ENCODE measurements around the gene SF3B2.
A peak's percentile ranks its signal among the peaks of the same experiment; 100 is the strongest.
"Not testable (repeated sequence)": the region's sequence is repeated elsewhere in the genome, so short reads cannot be mapped to it uniquely, and the experiment has no call there.

The SF3B2 gene

GRCh38 chr11:66111158-66111557 is 59.0 kb downstream of the SF3B2 start:
- TF ChIP-seq, protein P1, sequence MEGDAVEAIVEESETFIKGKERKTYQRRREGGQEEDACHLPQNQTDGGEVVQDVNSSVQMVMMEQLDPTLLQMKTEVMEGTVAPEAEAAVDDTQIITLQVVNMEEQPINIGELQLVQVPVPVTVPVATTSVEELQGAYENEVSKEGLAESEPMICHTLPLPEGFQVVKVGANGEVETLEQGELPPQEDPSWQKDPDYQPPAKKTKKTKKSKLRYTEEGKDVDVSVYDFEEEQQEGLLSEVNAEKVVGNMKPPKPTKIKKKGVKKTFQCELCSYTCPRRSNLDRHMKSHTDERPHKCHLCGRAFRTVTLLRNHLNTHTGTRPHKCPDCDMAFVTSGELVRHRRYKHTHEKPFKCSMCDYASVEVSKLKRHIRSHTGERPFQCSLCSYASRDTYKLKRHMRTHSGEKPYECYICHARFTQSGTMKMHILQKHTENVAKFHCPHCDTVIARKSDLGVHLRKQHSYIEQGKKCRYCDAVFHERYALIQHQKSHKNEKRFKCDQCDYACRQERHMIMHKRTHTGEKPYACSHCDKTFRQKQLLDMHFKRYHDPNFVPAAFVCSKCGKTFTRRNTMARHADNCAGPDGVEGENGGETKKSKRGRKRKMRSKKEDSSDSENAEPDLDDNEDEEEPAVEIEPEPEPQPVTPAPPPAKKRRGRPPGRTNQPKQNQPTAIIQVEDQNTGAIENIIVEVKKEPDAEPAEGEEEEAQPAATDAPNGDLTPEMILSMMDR (conservative IDR thresholded peaks at IDR 0.05; ENCODE audit: low read depth, low read length): no peak
- no peak for DNase-seq (ENCODE audit: low read depth)

GRCh38 chr11:66112041-66112491 is 59.9 kb downstream of the SF3B2 start:
- DNase-seq (ENCODE audit: low read depth): peak; percentile 36
- H3K4me3 ChIP-seq (ENCODE audit: low read depth, low read length): no peak overlapping the region
- TF ChIP-seq, protein P1 (conservative IDR thresholded peaks at IDR 0.05; ENCODE audit: low read depth, low read length): no peak

More at GRCh38 chr11:66111158-66111557, 59.0 kb downstream of the SF3B2 start:
- H3K4me3 ChIP-seq (ENCODE audit: low read depth, low read length): no peak overlapping the region

- peak; percentile 91 for DNase-seq (ENCODE audit: low read depth)
- H3K4me3 ChIP-seq (ENCODE audit: low read depth, low read length): no peak overlapping the region
- TF ChIP-seq, protein P1 (conservative IDR thresholded peaks at IDR 0.05; ENCODE audit: low read depth, low read length): no peak
These were observed 60.7 kb downstream of the SF3B2 start for GRCh38 chr11:66112601-66113499.

- DNase-seq (ENCODE audit: low read depth); H3K4me3 ChIP-seq (ENCODE audit: low read depth, low read length): not testable (repeated sequence)
These were observed 62.8 kb downstream of the SF3B2 start for GRCh38 chr11:66114957-66115356.

DNA sequence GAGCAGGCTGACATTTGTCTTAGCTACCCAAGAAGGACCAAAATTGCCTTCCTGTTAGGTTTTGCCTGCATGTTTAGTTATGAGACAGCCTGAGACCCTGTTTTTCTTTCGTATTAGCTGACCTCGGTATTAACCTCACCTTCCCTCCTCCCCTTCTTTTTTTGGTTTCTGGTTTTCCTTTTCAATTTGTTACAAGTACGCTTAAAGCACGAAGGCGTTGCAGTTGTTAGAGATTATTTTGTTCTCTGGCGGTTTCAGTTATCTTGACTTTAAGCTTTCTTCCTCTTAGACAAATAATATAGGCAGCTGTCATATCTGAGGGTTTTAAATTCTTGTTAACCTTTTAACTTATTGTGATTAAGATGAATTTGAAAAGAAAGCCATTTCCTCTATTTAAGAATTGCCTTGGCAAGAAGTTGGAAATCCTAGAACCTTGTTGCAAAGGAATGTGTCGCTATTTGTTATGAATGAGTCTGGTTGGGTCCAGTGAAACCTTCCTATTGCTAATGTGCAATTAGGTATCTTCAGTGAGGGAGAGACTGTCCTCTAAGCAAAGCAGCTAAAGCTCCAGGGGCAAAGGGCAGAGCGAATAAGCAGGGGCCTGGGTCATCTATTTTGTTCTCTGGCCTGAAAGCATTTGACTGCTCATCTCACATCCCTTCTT is 63.6 kb downstream of the SF3B2 start:
- H3K4me3 ChIP-seq (ENCODE audit: low read depth, low read length): peak overlapping the region; percentile 6
- DNase-seq (ENCODE audit: low read depth): no peak
- TF ChIP-seq, protein P1 (conservative IDR thresholded peaks at IDR 0.05; ENCODE audit: low read depth, low read length): no peak

DNA sequence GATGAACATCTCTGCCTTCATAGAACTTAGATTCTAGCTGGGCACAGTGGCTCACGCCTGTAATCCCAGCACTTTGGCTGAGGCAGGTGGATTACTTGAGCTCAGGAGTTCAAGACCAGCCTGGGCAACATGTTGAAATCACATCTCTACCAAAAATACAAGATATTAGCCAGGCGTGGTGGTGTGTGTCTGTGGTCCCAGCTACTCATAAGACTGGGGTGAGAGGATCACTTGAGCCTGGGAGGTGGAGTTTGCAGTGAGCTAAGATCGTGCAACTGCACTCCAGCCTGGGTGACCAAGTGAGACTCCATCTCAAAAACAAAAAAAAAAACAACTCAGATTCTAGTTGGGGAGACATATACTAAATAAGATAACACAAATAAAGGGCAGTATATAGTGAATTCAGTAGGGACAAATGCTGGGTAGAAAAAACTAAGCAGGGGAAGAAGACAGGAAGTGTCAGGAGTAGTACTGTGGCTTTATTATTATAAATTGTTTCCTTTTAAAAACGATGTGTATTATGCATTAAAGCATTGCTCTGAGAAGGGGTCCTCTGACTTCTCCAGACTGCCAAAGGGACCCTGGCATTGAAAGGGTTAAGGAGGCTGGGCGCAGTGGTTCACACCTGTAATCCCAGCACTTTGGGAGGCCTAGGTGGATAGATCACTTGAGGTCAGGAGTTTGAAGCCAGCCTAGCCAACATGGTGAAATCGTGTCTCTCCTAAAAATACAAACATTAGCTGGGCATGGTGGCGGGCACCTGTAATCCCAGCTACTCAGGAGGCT is 64.6 kb downstream of the SF3B2 start:
- DNase-seq (ENCODE audit: low read depth): no peak
- TF ChIP-seq, protein P1 (conservative IDR thresholded peaks at IDR 0.05; ENCODE audit: low read depth, low read length): no peak
- no peak overlapping the region for H3K4me3 ChIP-seq (ENCODE audit: low read depth, low read length)

DNA sequence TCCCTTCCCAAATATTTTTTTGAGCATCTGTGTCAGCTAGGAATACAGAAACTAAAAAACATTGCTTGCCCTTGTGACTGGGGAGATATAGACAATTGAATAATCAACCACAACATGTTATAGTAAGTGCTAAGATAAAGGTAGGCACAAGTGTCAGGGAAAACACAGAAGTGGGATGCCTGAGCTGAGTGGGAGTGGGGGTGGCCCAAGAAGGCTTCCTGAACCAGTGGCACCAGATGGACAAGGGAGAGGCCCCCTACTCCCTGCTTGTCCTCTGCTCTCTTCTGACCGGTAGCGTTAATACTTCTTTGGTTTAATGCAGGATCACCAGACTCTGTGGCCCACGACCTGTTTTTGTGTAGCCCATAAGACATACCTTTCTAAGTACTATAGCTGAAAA is 66.7 kb downstream of the SF3B2 start:
- TF ChIP-seq, protein P1 (conservative IDR thresholded peaks at IDR 0.05; ENCODE audit: low read depth, low read length): no peak
- no peak overlapping the region for H3K4me3 ChIP-seq (ENCODE audit: low read depth, low read length)
- DNase-seq (ENCODE audit: low read depth): no peak
